Measurements from ENCODE around the gene MACF1. TPM values are rescaled to one million over a fixed set of nuclear protein-coding genes. Genes with fewer than 3 reads are reported as not detected.
"Not testable (repeated sequence)": the region's sequence is repeated elsewhere in the genome, so short reads cannot be mapped to it uniquely, and the experiment has no call there.

The MACF1 gene
- total and polyA plus RNA-seq, 8 donors: 49.8 to 161 (median 89.1) TPM

DNA sequence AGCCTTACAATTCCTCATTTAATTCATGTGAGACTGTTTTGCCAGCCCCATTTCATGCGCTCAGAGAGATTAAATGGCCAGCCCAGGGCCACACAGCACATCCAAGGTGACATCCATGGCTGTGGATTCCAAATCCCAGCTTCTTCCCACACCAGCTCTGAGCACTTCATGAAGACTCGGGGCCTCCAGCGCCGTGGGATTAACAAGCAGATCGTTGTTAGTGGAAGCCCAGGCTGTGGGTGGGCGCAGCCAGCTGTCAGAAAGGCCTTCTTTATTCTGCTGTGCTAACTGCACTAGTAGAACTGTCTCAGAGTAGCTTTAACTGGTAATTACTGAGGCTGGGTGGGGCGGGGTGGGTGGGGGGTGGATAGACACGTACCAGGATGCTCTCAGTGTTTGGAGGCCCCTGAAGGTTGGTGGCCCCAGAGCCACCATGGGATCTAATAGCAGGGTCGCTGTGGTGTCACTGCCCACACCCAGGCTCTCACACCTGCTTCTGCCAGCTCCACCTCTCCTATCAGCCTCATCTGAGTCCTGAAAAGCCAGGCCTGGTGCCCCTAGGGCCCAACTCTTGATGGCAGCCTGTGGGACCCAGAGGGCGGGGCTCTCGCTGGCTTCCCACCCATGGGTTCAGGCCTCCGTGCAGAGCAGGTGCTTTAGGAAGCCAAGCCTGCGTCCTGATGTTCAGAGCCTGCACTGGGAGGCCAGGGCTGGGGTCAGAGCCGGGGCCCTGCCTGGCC lies 290.3 kb downstream of the MACF1 start:
- no peaks in the 10 kb centered on the region for H3K36me3 ChIP-seq
- FAIRE-seq (no peak), ATAC-seq (no peak), DNase-seq (no peak)
- 88 to 95% methylated on average over 13 to 14 of the region's 14 CpGs for WGBS, 2 donors
- H3K4me3 ChIP-seq: no peak overlapping the region
- H3K9me3 ChIP-seq: no peaks in the 10 kb centered on the region
- peaks cover 0 to 3% (median 0%) of the 10 kb centered on the region in 3 donors for H3K4me1 ChIP-seq
- intact Hi-C loops (cut with DNase I): no loop called here
- TF ChIP-seq, protein P1, sequence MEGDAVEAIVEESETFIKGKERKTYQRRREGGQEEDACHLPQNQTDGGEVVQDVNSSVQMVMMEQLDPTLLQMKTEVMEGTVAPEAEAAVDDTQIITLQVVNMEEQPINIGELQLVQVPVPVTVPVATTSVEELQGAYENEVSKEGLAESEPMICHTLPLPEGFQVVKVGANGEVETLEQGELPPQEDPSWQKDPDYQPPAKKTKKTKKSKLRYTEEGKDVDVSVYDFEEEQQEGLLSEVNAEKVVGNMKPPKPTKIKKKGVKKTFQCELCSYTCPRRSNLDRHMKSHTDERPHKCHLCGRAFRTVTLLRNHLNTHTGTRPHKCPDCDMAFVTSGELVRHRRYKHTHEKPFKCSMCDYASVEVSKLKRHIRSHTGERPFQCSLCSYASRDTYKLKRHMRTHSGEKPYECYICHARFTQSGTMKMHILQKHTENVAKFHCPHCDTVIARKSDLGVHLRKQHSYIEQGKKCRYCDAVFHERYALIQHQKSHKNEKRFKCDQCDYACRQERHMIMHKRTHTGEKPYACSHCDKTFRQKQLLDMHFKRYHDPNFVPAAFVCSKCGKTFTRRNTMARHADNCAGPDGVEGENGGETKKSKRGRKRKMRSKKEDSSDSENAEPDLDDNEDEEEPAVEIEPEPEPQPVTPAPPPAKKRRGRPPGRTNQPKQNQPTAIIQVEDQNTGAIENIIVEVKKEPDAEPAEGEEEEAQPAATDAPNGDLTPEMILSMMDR (IDR thresholded peaks at IDR 0.05): no peak
- H3K27ac ChIP-seq: no peak overlapping the region
- no peaks in the 10 kb centered on the region for H3K27me3 ChIP-seq

DNA sequence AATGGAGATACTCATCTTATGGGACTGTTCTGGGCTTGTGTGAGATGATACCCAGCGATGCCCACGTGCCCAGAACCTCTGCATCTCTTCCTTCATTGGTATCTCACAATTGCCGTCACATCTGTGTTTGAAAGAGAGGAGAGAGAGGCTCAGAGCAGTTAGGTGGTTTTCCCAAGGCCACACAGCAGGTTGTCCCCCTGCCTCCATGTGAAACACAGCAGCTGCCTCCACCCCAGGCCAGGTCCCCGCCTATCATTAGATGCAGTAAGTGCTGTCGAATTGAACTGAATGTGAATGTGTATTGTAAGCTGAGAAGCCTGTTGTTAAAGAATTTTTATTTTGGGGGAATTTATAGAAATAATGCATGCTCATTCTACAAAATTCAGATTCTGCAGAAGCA lies 292.0 kb downstream of the MACF1 start:
- DNase-seq: peak in 4 of 6 donors; percentile 44 to 65 (median 56)
- H3K27ac ChIP-seq; H3K4me3 ChIP-seq; H3K4me1 ChIP-seq; H3K36me3 ChIP-seq; intact Hi-C loops (cut with DNase I); FAIRE-seq; H3K27me3 ChIP-seq; H3K9me3 ChIP-seq: not testable (repeated sequence)
- ATAC-seq: peak in 3 of 4 donors; percentile 58 to 70 (median 60)
- WGBS, 2 donors: 41 to 47% methylated on average over 5 of the region's 5 CpGs

DNA sequence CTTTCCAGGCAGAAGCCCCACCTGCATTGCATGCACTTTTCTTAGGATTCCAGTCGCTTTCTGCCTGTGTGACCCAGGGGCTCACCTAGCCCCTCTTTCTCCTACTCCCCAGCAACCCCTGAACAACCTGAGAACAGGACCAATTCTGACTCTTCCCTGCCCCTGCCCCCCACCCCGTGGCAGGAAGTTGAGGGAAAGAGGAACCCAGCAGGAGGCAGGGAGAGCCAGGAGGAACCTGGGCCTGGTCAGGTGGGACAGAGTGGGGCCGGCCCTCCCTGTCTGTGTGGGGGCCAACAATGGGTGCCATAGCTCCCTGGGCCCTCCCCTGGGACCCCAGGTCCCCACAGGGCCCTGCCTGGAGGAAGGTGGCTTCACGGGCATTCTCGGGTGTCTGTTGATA lies 293.1 kb downstream of the MACF1 start:
- intact Hi-C loops (cut with DNase I): no loop called here

DNA sequence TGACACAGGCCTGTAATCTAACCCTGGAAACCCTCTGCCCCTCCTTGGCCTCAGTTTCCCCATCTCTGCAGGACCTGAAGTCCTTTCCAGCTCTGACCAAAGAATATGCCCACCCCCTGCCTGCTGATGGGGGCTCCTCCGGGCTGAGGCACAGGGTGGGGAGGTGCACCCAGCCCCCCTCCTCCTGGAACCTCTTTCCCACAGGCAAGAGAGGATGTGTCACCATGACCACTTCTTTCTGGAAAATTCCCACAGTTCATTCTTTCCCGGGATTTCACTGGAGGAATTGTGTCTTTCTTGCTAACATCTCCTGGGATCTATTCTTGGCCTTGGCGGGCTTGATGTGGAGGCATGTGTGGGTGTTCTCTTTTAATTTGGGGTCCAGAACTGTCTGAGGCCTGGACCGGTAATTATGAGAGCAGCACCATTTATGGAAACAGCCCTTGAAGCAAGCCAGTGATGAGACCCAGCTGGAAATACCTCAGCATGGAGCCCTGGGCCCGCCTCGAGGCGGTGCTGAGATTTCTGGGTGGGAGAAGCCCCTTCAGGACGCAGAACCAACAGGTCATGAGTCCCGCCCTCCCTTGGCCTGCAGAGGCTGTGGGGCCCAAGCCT lies 293.7 kb downstream of the MACF1 start:
- FAIRE-seq: not testable (repeated sequence)

More for the DNA sequence above, 293.1 kb downstream of the MACF1 start:
- no peaks in the 10 kb centered on the region for H3K27me3 ChIP-seq
- H3K4me1 ChIP-seq: peaks cover 0 to 3% (median 0%) of the 10 kb centered on the region in 3 donors
- TF ChIP-seq, protein P1 (IDR thresholded peaks at IDR 0.05): no peak
- no peak for ATAC-seq
- 81 to 91% methylated on average over 5 of the region's 5 CpGs for WGBS, 2 donors
- no peak overlapping the region for H3K27ac ChIP-seq
- H3K4me3 ChIP-seq: no peak overlapping the region
- FAIRE-seq: no peak
- DNase-seq: no peak
- H3K9me3 ChIP-seq: no peaks in the 10 kb centered on the region
- H3K36me3 ChIP-seq: no peaks in the 10 kb centered on the region

DNA sequence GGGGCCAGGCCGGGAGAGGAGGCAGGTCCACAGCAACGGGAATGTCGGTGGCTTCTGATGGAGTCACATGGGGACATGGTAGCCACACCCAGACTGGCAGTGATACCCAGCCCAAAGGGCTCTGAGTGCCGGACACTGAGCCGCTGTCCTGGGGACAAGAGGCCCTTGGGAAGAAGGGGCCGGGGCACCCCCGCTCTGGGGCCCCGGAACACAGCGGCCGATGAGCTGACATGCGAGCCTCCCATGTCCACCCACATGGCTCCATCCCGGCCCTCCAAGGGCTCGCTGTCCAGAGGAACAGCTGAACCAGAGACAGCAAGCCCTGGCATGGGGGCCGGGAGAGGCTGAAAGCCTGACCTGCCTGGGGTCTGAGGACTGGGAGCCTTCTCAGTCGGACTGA lies 294.3 kb downstream of the MACF1 start:
- ATAC-seq; H3K27me3 ChIP-seq; intact Hi-C loops (cut with DNase I); H3K4me1 ChIP-seq; H3K4me3 ChIP-seq; DNase-seq; H3K27ac ChIP-seq; H3K36me3 ChIP-seq; FAIRE-seq; H3K9me3 ChIP-seq: not testable (repeated sequence)
- 94 to 97% methylated on average over 9 to 12 of the region's 15 CpGs for WGBS, 2 donors

More for the DNA sequence above, 293.7 kb downstream of the MACF1 start:
- H3K4me1 ChIP-seq; DNase-seq; H3K36me3 ChIP-seq; H3K27me3 ChIP-seq; intact Hi-C loops (cut with DNase I); H3K4me3 ChIP-seq; H3K27ac ChIP-seq; H3K9me3 ChIP-seq: not testable (repeated sequence)
- ATAC-seq: peak in 1 of 4 donors; percentile 36
- WGBS, 2 donors: 87 to 88% methylated on average over 7 to 9 of the region's 9 CpGs

DNA sequence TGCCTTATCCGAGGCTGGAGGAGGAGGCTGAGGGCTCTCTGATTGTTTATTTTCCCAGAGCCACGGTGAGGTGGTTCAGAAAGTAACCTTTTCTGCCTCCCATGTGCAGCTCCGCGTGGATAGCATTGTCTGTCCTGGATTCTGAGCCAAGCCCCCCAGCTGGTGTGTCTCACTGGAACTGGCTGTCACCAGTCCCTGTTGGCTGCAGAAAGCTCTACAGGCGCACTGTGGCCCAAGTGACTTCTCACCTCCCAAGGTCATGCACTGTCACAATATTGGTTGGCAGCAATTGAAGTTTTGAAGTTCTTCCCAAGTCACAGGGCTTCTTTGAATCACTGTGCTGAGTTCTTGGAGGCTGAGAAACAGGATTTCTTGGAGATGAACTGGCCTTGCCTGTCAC lies 295.2 kb downstream of the MACF1 start:
- H3K27me3 ChIP-seq: no peaks in the 10 kb centered on the region
- ATAC-seq (no peak), DNase-seq (no peak), FAIRE-seq (no peak)
- H3K9me3 ChIP-seq: no peaks in the 10 kb centered on the region
- 59 to 70% methylated on average over 5 of the region's 5 CpGs for WGBS, 2 donors
- H3K27ac ChIP-seq: no peak overlapping the region
- intact Hi-C loops (cut with DNase I): no loop called here
- no peaks in the 10 kb centered on the region for H3K36me3 ChIP-seq
- H3K4me1 ChIP-seq: peaks cover 0 to 3% (median 0%) of the 10 kb centered on the region in 3 donors
- no peak overlapping the region for H3K4me3 ChIP-seq
- TF ChIP-seq, protein P1 (IDR thresholded peaks at IDR 0.05): no peak

All from pancreas (tissue), 10 donors.